GM10248 (cell line): ENCODE results near the gene SMOC2.

Experiments used
- CTCF ChIA-PET: fragments of 300-600 bp; sonication (Branson Sonifier 250); formaldehyde crosslinking; extraction: SDS; loops from one replicate; lab custom pipeline; 2021; ENCODE audit warnings: antibody characterized with exemption; lab: Yijun Ruan, JAX
- POLR2A ChIA-PET: fragments of 350-650 bp; sonication (Branson Sonifier 250); formaldehyde crosslinking; extraction: SDS; loops from one replicate; lab custom pipeline; 2020; ENCODE audit warnings: antibody characterized with exemption; lab: Yijun Ruan, JAX
- DNase-seq: peaks from one replicate; pipeline ENCODE4 v3.0.0; 2012; ENCODE audit errors: extremely low spot score
- TF ChIP-seq, protein P1 (sequence below): IDR thresholded peaks from 2 replicates; pipeline ENCODE4 v1.5.1; 2012; ENCODE audit warnings: mild to moderate bottlenecking, low read depth; ENCODE audit errors: extremely low read depth, missing control alignments, control extremely low read depth

Gene SMOC2

DNA sequence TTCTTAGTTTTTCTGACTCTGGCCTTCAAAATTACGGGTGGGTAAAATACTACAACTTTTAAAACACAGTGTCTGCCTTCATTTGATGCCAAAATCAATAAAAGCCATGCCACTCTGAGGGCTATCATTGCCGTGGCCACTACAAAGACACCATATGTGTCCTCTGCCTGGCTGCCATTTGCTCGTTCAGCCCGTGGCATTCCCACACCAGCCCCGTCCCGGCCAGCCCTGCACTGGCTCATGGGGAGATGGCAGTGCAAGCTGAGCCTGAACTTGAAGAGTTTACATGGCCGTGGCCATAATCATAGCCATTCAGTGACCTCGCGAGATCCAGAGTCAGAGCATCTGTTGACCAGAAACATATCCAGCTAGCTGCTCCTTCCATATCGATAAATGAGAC, 79.2 kb downstream of the SMOC2 start:
- DNase-seq, result no peak
- TF ChIP-seq, protein P1, sequence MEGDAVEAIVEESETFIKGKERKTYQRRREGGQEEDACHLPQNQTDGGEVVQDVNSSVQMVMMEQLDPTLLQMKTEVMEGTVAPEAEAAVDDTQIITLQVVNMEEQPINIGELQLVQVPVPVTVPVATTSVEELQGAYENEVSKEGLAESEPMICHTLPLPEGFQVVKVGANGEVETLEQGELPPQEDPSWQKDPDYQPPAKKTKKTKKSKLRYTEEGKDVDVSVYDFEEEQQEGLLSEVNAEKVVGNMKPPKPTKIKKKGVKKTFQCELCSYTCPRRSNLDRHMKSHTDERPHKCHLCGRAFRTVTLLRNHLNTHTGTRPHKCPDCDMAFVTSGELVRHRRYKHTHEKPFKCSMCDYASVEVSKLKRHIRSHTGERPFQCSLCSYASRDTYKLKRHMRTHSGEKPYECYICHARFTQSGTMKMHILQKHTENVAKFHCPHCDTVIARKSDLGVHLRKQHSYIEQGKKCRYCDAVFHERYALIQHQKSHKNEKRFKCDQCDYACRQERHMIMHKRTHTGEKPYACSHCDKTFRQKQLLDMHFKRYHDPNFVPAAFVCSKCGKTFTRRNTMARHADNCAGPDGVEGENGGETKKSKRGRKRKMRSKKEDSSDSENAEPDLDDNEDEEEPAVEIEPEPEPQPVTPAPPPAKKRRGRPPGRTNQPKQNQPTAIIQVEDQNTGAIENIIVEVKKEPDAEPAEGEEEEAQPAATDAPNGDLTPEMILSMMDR, result no peak
- POLR2A ChIA-PET, result no interaction called here
- CTCF ChIA-PET, result no interaction called here

DNA sequence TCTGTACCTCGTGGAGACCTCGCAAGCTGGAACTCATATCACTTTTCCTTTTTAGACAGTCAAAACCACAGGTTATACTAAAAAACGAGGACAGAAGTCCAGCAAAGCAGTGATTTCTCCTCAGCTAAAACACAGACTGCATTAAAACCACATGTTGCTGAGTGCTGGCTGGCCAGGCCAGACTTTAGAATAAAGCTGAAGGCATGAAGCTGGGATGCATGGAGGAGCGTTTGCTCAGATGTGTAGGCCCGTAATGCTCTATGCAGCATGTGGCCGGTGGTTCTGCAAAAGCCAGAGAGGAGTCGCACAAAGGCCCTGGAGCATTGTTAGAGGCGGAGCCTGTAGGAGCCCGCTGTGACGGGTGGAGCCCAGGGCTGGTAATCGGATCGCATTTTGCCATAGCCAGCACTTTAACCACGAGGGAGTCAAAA, 83.6 kb downstream of the SMOC2 start:
- CTCF ChIA-PET, result no interaction called here
- POLR2A ChIA-PET, result no interaction called here
- DNase-seq, result no peak
- TF ChIP-seq, protein P1, result no peak

DNA sequence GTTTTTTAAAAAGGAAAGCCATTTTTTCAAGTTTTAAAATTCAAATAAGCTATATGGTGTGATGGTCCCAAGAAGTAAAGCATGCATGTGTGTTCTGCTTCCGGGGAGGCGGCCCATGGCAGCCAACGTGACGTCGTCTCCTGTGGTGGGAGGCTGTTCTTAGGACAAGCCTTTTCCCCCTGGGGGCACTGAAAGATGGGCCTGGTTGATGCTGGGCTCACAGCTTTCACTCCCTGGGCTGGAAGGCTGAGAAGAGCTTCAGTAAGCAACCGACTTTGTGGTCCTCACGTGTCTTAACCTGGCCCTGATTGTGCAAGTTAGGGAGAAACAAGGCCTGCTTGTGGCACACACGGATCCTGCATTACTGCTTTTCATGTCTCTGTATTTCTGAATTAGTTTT, 84.1 kb downstream of the SMOC2 start:
- TF ChIP-seq, protein P1, result no peak
- DNase-seq, result no peak
- ChIA-PET CTCF (interaction anchor here (1.4 kb wide), 1 partner anchor 13 kb away, joined by 3 read pairs; no protein-coding TSS in a partner anchor), POLR2A (no interaction called here)

DNA sequence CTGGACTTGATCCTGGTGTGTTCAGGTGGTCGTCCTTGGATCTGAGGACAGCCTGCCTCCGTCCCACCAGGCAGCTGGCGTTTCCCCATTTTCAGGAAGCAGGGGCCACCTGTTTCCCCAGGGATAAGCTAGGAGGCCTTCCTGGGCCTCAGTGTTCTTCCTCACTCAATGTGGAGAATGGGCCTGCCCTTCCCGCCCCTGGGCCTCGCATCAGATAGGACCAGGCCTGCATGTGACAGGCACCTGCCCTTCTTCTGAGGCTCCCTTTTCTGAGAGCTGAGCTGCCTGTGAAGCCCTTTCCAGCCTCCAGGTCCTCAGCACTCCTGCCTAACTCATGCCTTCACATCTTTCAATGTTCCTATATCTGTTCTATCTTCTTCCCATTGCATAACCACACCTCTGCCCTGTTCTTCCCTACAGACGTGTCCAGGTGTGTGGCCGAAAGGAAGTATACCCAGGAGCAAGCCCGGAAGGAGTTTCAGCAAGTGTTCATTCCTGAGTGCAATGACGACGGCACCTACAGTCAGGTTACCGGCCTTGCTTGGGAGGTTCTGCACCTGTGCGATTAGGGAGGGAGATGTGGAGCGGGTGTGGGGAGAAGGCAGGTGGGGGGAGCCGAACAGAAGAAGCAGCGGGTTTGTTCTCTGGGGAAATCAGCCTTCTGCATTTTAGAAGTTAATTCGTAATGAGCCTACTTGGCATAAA, 85.1 kb downstream of the SMOC2 start:
- ChIA-PET CTCF (interaction anchor here (1.4 to 1.5 kb wide), 2 partner anchors 10 to 14 kb away, joined by 3 to 4 read pairs; no protein-coding TSS in a partner anchor), POLR2A (no interaction called here)
- DNase-seq, result no peak
- TF ChIP-seq, protein P1, result no peak

DNA sequence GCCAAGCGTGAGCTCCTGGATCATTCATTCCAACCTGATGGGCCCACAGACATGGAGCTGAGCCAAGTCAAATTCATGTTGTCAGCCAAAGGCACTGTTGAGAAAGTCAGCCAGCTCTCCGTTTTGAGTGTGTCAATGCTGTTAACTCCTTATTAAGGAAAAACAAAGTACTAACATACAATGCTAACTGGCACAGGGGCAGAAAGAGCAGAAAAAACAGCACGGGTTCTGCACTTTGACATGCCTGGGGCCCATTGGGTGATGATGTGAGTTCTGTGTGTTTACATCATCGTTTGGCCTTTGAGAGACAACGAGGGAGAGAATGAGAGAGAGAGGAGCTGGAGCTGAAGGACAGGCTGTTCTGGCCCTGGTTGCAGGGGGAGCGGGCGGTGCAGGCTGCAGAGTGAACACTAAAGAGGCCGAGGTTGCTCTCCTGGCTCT, 85.9 kb downstream of the SMOC2 start:
- ChIA-PET POLR2A (no interaction called here), CTCF (interaction anchor here (1.5 kb wide), 1 partner anchor 9 kb away, joined by 4 read pairs; no protein-coding TSS in a partner anchor)
- no peak for DNase-seq
- TF ChIP-seq, protein P1, result no peak

DNA sequence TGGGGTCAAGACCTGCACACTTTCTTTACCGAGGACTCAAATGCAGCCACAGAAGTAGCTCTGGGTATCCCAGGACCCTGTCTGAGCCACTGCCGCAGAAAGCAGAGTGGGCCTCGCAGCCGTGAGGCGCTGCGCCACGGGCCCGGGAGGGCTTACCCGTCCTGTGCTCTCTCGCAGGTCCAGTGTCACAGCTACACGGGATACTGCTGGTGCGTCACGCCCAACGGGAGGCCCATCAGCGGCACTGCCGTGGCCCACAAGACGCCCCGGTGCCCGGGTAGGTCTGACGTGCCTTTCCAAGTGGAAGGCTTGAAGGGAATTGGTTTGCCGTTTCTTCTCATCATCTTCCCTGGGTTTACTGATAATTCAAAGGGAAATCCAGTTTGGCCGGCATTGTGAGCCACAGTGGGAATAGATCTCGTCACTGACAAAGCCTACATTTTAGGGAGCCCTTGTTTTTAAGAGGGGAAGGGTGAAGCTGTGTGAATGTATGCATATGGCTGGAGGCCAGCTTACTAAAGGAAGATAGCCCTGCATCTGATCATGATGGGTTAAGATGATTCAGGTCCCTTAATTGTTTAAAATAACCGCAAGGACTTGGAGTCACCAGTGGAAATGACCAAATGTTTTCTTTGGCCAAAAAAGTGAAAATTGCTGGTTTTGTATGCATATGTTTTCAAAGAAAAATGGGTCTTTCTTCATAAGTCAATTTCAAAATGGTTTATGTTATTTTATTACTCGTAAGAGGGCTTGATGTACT, 86.6 kb downstream of the SMOC2 start:
- CTCF ChIA-PET, result no interaction called here
- POLR2A ChIA-PET, result no interaction called here
- TF ChIP-seq, protein P1, result no peak
- no peak for DNase-seq
